GM23338 (cell line): ENCODE results near the gene TMIE. TPM values are rescaled to one million over a fixed set of nuclear protein-coding genes. Genes with fewer than 3 reads are reported as not detected.
A peak's percentile ranks its signal among the peaks of the same experiment; 100 is the strongest.

Experiments used
- ATAC-seq: fragments of 200-7000 bp; cut with Tn5 transposase; 3 replicates; pipeline ENCODE4 v1.9.1; 2020
- DNase-seq: peaks from one replicate; pipeline ENCODE4 v3.0.0-alpha.2; 2015; ENCODE audit warnings: low spot score
- H2AFZ ChIP-seq: fragments of 200-600 bp; sonication (generic); 2 replicates; pipeline ENCODE4 v1.8.0; 2016; ENCODE audit warnings: antibody characterized with exemption, mild to moderate bottlenecking, moderate library complexity
- H3F3A ChIP-seq: fragments of 200-600 bp; sonication (generic); replicated peaks from 2 replicates; pipeline ENCODE4 v1.8.0; 2017; ENCODE audit warnings: antibody characterized with exemption, mixed run types, low read depth
- H3K27ac ChIP-seq: fragments of 200-600 bp; sonication (generic); 2 replicates; pipeline ENCODE4 v1.6.1; 2016; ENCODE audit warnings: low read depth
- H3K27me3 ChIP-seq: fragments of 200-600 bp; sonication (generic); 2 replicates; pipeline ENCODE4 v1.8.0; 2016; ENCODE audit warnings: mild to moderate bottlenecking, mixed run types, moderate library complexity; ENCODE audit not compliant: insufficient read depth
- H3K36me3 ChIP-seq: fragments of 200-600 bp; sonication (generic); 2 replicates; pipeline ENCODE4 v1.8.0; 2016; ENCODE audit warnings: mild to moderate bottlenecking; ENCODE audit not compliant: insufficient read depth
- H3K4me1 ChIP-seq: fragments of 200-600 bp; sonication (generic); 2 replicates; pipeline ENCODE4 v1.8.0; 2016; ENCODE audit warnings: mild to moderate bottlenecking, moderate library complexity; ENCODE audit not compliant: insufficient read depth
- H3K4me2 ChIP-seq: fragments of 200-600 bp; sonication (generic); 2 replicates; pipeline ENCODE4 v1.7.1; 2017; ENCODE audit warnings: mixed run types
- H3K4me3 ChIP-seq: fragments of 200-600 bp; sonication (generic); 2 replicates; pipeline ENCODE4 v1.6.1; 2016; ENCODE audit warnings: mixed run types
- H3K79me2 ChIP-seq: fragments of 200-600 bp; sonication (generic); replicated peaks from 2 replicates; pipeline ENCODE4 v1.8.0; 2017; ENCODE audit warnings: mild to moderate bottlenecking; ENCODE audit not compliant: insufficient read depth
- H3K9me2 ChIP-seq: fragments of 200-600 bp; sonication (generic); 2 replicates; pipeline ENCODE4 v1.8.0; 2017; ENCODE audit not compliant: insufficient read depth
- H4K20me1 ChIP-seq: fragments of 200-600 bp; sonication (generic); replicated peaks from 2 replicates; pipeline ENCODE4 v1.8.0; 2017; ENCODE audit warnings: mild to moderate bottlenecking; ENCODE audit not compliant: insufficient read depth
- H3K27ac Mint-ChIP-seq: 2 replicates; pipeline ENCODE4 v1.8.0; 2020; ENCODE audit warnings: inconsistent platforms, mild to moderate bottlenecking, moderate library complexity, mixed read lengths
- H3K27me3 Mint-ChIP-seq: 3 replicates; pipeline ENCODE4 v1.8.0; 2022; ENCODE audit warnings: low read depth, mild to moderate bottlenecking, moderate library complexity, mixed read lengths, inconsistent platforms; ENCODE audit not compliant: insufficient read depth, poor library complexity
- H3K36me3 Mint-ChIP-seq: 3 replicates; pipeline ENCODE4 v1.8.0; 2021; ENCODE audit warnings: low read depth, mild to moderate bottlenecking, inconsistent platforms, moderate library complexity, mixed read lengths
- H3K4me1 Mint-ChIP-seq: 3 replicates; pipeline ENCODE4 v1.8.0; 2020; ENCODE audit warnings: mild to moderate bottlenecking, inconsistent platforms, mixed read lengths
- H3K4me3 Mint-ChIP-seq: 3 replicates; pipeline ENCODE4 v1.8.0; 2021; ENCODE audit warnings: moderate library complexity, mild to moderate bottlenecking, inconsistent platforms, mixed read lengths
- H3K9me3 Mint-ChIP-seq: 3 replicates; pipeline ENCODE4 v1.8.0; 2020; ENCODE audit warnings: moderate library complexity, mild to moderate bottlenecking, inconsistent platforms, mixed read lengths
- CREB1 ChIP-seq: fragments of 250-450 bp; sonication (Bioruptor Pico); IDR thresholded peaks from 2 replicates; pipeline ENCODE4 v1.5.0; 2020; ENCODE audit warnings: low read depth, mild to moderate bottlenecking, moderate library complexity
- EZH2phosphoT487 ChIP-seq: fragments of 200-600 bp; sonication (generic); IDR thresholded peaks from one replicate; pipeline ENCODE4 v1.8.1; 2018; ENCODE audit warnings: antibody characterized with exemption; ENCODE audit not compliant: unreplicated experiment
- JUNB ChIP-seq: IDR thresholded peaks from one replicate; pipeline ENCODE4 v1.6.1; 2016; ENCODE audit warnings: antibody characterized with exemption; ENCODE audit not compliant: unreplicated experiment
- POLR2AphosphoS5 ChIP-seq: IDR thresholded peaks from 2 replicates; pipeline ENCODE4 v1.6.1; 2016; ENCODE audit warnings: antibody characterized with exemption, low read depth
- STAT1 ChIP-seq: IDR thresholded peaks from one replicate; pipeline ENCODE4 v1.6.1; 2016; ENCODE audit warnings: antibody characterized with exemption; ENCODE audit not compliant: unreplicated experiment
- polyA plus RNA-seq: library from polyadenylated mRNA; unstranded; fragments of >200 nt; fragmentation: Nextera tagmentation; extraction: Ambion mirVana; gene quantifications from 2 replicates; pipeline ENCODE4 v1.2.1, GENCODE V29; 2016
- total RNA-seq: library from RNA; depleted of rRNA; stranded (reverse); fragments of >200 nt; shearing (Covaris generic); gene quantifications from 2 replicates; pipeline ENCODE4 v1.2.3, GENCODE V29; 2014
- TF ChIP-seq, protein P1 (sequence below): IDR thresholded peaks from one replicate; pipeline ENCODE4 v1.6.1; 2018; ENCODE audit warnings: antibody characterized with exemption; ENCODE audit not compliant: unreplicated experiment
- TF ChIP-seq, protein P2 (sequence below): IDR thresholded peaks from 2 replicates; pipeline ENCODE4 v1.6.1; 2016; ENCODE audit warnings: antibody characterized with exemption
- TF ChIP-seq, protein P3 (sequence below): fragments of 250-450 bp; sonication (Bioruptor Pico); IDR thresholded peaks from 2 replicates; pipeline ENCODE4 v1.5.0; 2020; ENCODE audit warnings: mild to moderate bottlenecking, moderate library complexity

The TMIE gene
- total and polyA plus RNA-seq, 2 experiments from 2014 or later, result 0.84 to 1.2 TPM

DNA sequence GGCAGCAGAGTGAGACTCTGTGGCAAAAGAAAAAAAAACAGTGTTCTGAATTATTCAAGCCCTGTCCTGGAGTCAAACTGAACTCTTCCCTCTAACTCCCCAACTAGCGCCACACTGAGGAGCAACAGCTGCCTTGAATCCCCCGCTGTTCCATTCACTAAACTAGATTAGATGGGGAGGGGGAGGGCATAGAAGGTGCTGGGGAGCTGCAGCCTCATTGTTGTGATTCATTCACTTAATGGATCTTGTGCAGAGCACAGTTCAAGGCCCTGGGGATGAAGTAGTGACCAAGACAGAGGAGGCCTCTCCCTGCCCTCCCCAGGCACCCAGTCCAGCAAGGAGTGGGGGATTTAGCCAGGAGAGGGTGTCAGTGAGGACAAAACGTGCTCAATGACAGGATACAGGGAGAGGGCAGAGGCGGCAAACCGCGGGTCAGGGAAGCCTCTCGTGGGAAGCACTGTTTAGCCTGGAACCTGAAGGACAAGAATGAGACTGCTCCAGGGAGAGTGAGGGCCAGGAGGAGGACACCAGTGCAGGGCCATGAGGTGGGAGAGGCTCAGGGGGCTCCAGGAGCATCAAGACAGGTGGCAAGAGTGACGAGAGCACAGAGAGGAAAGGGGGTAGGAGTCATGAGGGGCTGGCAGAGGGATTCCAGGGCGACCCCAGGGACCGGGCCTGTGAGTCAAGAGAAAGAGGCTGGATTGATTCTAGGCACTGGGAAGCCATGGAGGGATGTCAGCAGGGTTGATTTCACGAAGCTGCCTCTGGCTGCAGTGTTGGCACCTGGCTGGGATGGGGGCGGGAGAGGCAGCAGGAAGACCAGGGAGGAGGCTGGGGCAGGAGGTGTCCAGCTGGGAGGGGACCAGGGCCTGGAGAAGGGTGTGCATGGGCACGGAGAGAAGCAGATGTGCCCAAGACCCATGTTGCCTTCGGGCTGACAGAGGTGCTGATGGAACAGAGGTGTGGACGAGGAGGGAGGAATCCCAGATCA, 39.1 kb upstream of the TMIE start (continued):
- TF ChIP-seq STAT1 (no peak), CREB1 (CRISPR knock-in tag) (no peak)

DNA sequence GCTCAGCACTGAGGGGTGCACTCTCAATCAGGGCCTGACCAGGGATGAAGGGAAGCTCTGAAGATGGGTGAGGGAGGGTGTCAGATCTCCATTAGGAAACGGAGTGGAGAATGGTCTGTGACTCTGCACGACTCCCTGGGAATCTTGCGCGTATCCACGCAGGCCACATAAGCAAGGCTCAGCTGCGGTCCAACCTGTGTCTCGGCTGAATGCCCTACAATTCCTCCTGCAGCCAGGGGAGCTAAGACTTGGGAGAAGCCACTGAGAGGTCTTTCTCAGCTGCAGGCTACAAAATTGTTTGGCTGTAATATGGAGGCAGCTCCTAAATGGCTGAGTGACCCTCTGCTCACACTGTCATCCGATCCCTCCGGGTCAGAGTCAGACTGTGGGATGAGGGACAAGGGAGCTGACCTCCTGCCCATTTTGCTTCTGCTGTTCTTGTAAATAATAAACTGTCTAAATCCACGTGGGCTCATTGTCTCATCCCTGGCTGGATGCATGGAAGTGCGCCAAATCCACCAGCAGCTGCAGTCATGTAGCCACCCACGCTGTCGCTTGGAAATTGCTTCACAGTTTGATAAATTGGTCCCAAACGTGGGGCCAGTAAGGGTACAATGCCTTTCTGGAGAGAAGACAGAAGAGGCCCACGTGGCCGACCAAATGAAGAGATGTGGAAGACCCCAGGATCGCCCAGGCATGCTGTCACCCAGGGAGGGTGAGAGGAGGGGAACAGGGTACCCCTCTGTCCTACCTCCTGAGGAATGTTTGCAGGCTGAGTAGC, 38.2 kb upstream of the TMIE start:
- H3K4me1 ChIP-seq, result peaks cover 34% of the 10 kb centered on the region
- no peaks in the 10 kb centered on the region for H3K36me3 ChIP-seq
- 0 out of 2 replicates have a peak, but pooled peaks cover 6% of the 10 kb centered on the region for H3F3A ChIP-seq
- DNase-seq (no peak), ATAC-seq (no peak)
- H3K4me3 Mint-ChIP-seq, result no peak overlapping the region; the same call in 2 of the 3 replicates
- H3K9me2 ChIP-seq, result no peaks in the 10 kb centered on the region
- H3K4me3 ChIP-seq, result no peak overlapping the region
- no peaks in the 10 kb centered on the region for H3K27me3 ChIP-seq
- peak overlapping the region; percentile 32; the same call in 1 of the 2 replicates for H2AFZ ChIP-seq
- no peak overlapping the region for H3K27ac Mint-ChIP-seq
- no peak overlapping the region for H3K4me2 ChIP-seq
- H3K4me1 Mint-ChIP-seq, result peaks cover 51% of the 10 kb centered on the region
- H4K20me1 ChIP-seq, result no peaks in the 10 kb centered on the region
- H3K36me3 Mint-ChIP-seq, result no peaks in the 10 kb centered on the region
- no peaks in the 10 kb centered on the region; the same call in 2 of the 3 replicates for H3K9me3 Mint-ChIP-seq
- no peaks in the 10 kb centered on the region for H3K79me2 ChIP-seq
- no peak overlapping the region for H3K27ac ChIP-seq
- peaks cover 36% of the 10 kb centered on the region for H3K27me3 Mint-ChIP-seq
- TF ChIP-seq STAT1 (no peak), CREB1 (CRISPR knock-in tag) (no peak), EZH2phosphoT487 (no peak), POLR2AphosphoS5 (no peak), JUNB (no peak)
- TF ChIP-seq, protein P1, sequence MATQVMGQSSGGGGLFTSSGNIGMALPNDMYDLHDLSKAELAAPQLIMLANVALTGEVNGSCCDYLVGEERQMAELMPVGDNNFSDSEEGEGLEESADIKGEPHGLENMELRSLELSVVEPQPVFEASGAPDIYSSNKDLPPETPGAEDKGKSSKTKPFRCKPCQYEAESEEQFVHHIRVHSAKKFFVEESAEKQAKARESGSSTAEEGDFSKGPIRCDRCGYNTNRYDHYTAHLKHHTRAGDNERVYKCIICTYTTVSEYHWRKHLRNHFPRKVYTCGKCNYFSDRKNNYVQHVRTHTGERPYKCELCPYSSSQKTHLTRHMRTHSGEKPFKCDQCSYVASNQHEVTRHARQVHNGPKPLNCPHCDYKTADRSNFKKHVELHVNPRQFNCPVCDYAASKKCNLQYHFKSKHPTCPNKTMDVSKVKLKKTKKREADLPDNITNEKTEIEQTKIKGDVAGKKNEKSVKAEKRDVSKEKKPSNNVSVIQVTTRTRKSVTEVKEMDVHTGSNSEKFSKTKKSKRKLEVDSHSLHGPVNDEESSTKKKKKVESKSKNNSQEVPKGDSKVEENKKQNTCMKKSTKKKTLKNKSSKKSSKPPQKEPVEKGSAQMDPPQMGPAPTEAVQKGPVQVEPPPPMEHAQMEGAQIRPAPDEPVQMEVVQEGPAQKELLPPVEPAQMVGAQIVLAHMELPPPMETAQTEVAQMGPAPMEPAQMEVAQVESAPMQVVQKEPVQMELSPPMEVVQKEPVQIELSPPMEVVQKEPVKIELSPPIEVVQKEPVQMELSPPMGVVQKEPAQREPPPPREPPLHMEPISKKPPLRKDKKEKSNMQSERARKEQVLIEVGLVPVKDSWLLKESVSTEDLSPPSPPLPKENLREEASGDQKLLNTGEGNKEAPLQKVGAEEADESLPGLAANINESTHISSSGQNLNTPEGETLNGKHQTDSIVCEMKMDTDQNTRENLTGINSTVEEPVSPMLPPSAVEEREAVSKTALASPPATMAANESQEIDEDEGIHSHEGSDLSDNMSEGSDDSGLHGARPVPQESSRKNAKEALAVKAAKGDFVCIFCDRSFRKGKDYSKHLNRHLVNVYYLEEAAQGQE, result no peak
- TF ChIP-seq, protein P2, sequence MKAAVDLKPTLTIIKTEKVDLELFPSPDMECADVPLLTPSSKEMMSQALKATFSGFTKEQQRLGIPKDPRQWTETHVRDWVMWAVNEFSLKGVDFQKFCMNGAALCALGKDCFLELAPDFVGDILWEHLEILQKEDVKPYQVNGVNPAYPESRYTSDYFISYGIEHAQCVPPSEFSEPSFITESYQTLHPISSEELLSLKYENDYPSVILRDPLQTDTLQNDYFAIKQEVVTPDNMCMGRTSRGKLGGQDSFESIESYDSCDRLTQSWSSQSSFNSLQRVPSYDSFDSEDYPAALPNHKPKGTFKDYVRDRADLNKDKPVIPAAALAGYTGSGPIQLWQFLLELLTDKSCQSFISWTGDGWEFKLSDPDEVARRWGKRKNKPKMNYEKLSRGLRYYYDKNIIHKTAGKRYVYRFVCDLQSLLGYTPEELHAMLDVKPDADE, result no peak
- TF ChIP-seq, protein P3, sequence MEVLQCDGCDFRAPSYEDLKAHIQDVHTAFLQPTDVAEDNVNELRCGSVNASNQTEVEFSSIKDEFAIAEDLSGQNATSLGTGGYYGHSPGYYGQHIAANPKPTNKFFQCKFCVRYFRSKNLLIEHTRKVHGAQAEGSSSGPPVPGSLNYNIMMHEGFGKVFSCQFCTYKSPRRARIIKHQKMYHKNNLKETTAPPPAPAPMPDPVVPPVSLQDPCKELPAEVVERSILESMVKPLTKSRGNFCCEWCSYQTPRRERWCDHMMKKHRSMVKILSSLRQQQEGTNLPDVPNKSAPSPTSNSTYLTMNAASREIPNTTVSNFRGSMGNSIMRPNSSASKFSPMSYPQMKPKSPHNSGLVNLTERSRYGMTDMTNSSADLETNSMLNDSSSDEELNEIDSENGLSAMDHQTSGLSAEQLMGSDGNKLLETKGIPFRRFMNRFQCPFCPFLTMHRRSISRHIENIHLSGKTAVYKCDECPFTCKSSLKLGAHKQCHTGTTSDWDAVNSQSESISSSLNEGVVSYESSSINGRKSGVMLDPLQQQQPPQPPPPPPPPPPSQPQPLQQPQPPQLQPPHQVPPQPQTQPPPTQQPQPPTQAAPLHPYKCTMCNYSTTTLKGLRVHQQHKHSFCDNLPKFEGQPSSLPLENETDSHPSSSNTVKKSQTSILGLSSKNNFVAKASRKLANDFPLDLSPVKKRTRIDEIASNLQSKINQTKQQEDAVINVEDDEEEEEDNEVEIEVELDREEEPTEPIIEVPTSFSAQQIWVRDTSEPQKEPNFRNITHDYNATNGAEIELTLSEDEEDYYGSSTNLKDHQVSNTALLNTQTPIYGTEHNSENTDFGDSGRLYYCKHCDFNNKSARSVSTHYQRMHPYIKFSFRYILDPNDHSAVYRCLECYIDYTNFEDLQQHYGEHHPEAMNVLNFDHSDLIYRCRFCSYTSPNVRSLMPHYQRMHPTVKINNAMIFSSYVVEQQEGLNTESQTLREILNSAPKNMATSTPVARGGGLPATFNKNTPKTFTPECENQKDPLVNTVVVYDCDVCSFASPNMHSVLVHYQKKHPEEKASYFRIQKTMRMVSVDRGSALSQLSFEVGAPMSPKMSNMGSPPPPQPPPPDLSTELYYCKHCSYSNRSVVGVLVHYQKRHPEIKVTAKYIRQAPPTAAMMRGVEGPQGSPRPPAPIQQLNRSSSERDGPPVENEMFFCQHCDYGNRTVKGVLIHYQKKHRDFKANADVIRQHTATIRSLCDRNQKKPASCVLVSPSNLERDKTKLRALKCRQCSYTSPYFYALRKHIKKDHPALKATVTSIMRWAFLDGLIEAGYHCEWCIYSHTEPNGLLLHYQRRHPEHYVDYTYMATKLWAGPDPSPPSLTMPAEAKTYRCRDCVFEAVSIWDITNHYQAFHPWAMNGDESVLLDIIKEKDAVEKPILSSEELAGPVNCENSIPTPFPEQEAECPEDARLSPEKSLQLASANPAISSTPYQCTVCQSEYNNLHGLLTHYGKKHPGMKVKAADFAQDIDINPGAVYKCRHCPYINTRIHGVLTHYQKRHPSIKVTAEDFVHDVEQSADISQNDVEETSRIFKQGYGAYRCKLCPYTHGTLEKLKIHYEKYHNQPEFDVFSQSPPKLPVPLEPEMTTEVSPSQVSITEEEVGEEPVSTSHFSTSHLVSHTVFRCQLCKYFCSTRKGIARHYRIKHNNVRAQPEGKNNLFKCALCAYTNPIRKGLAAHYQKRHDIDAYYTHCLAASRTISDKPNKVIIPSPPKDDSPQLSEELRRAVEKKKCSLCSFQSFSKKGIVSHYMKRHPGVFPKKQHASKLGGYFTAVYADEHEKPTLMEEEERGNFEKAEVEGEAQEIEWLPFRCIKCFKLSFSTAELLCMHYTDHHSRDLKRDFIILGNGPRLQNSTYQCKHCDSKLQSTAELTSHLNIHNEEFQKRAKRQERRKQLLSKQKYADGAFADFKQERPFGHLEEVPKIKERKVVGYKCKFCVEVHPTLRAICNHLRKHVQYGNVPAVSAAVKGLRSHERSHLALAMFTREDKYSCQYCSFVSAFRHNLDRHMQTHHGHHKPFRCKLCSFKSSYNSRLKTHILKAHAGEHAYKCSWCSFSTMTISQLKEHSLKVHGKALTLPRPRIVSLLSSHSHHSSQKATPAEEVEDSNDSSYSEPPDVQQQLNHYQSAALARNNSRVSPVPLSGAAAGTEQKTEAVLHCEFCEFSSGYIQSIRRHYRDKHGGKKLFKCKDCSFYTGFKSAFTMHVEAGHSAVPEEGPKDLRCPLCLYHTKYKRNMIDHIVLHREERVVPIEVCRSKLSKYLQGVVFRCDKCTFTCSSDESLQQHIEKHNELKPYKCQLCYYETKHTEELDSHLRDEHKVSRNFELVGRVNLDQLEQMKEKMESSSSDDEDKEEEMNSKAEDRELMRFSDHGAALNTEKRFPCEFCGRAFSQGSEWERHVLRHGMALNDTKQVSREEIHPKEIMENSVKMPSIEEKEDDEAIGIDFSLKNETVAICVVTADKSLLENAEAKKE (CRISPR knock-in tag), result no peak
